Suprapubic skin (tissue), 4 donors: ENCODE results near the gene OVOL2. TPM values are rescaled to one million over a fixed set of nuclear protein-coding genes. Genes with fewer than 3 reads are reported as not detected.

ENCODE experiments used
- DNase-seq, 2 donors: peaks; one replicate each; pipeline ENCODE4 v3.0.0-alpha.2; 2019; ENCODE audit warnings: low spot score in 2 of 2
- H3K27ac ChIP-seq: fragments of 200-600 bp; sonication (generic); one replicate; pipeline ENCODE4 v1.5.1; 2019
- H3K27me3 ChIP-seq: fragments of 200-600 bp; sonication (generic); one replicate; pipeline ENCODE4 v1.5.1; 2019
- H3K36me3 ChIP-seq: fragments of 200-600 bp; sonication (generic); one replicate; pipeline ENCODE4 v1.5.1; 2019
- H3K4me1 ChIP-seq: fragments of 200-600 bp; sonication (generic); one replicate; pipeline ENCODE4 v1.5.1; 2019
- H3K4me3 ChIP-seq: fragments of 200-600 bp; sonication (generic); one replicate; pipeline ENCODE4 v1.5.1; 2019; ENCODE audit warnings: mild to moderate bottlenecking
- H3K9me3 ChIP-seq: fragments of 200-600 bp; sonication (generic); one replicate; pipeline ENCODE4 v1.5.1; 2019
- CTCF ChIP-seq, 2 donors: fragments of 200-600 bp in 1 of 2; fragments of 450-650 bp in 1 of 2; sonication (generic) in 1 of 2; IDR thresholded peaks; one replicate each; pipeline ENCODE4 v1.5.1; 2016 to 2019; ENCODE audit warnings: antibody characterized with exemption in 2 of 2, mild to moderate bottlenecking in 1 of 2, moderate library complexity in 1 of 2
- EP300 ChIP-seq: sonication (generic); formaldehyde crosslinking; IDR thresholded peaks from one replicate; pipeline ENCODE4 v1.6.1; 2017; ENCODE audit warnings: antibody characterized with exemption
- POLR2A ChIP-seq, 2 donors: fragments of 450-650 bp; IDR thresholded peaks; one replicate each; pipeline ENCODE4 v1.6.1; 2017; ENCODE audit warnings: antibody characterized with exemption in 2 of 2, mild to moderate bottlenecking in 2 of 2, moderate library complexity in 2 of 2
- POLR2AphosphoS5 ChIP-seq, 3 donors: sonication (generic); formaldehyde crosslinking; IDR thresholded peaks; one replicate each; pipeline ENCODE4 v1.6.1; 2017; ENCODE audit warnings: antibody characterized with exemption in 3 of 3
- WGBS: methylation state at CpG from one replicate; pipeline ENCODE4 v1.1.5; 2018; 5-methylcytosine and 5-hydroxymethylcytosine counted together
- total RNA-seq, 4 donors: library from RNA; depleted of rRNA; stranded (reverse); fragments of >200 nt; gene quantifications; one replicate each; pipeline ENCODE4 v1.1.0, GENCODE V29; 2016

Gene OVOL2
- total RNA-seq, 4 donors from 2014 or later, result 16.9 to 53.8 (median 24.8) TPM

GRCh38 chr20:18024606-18025127 lies 33.0 kb downstream of the OVOL2 start:
- DNase-seq, result no peak
- TF ChIP-seq POLR2AphosphoS5 (IDR thresholded peaks at IDR 0.05) (no peak), EP300 (no peak), CTCF (IDR thresholded peaks at IDR 0.05) (no peak), POLR2A (IDR thresholded peaks at IDR 0.05) (no peak)
- H3K4me3 ChIP-seq, result no peak overlapping the region
- H3K9me3 ChIP-seq, result no peaks in the 10 kb centered on the region
- H3K4me1 ChIP-seq, result no peaks in the 10 kb centered on the region
- H3K27me3 ChIP-seq, result no peaks in the 10 kb centered on the region
- H3K36me3 ChIP-seq, result peaks cover 21% of the 10 kb centered on the region
- WGBS, result 78% methylated on average over 15 of the region's 15 CpGs
- H3K27ac ChIP-seq, result no peak overlapping the region

GRCh38 chr20:18020931-18021330 lies 36.8 kb downstream of the OVOL2 start:
- Histone ChIP-seq H3K36me3 (peaks cover 21% of the 10 kb centered on the region), H3K27ac (no peak overlapping the region), H3K27me3 (no peaks in the 10 kb centered on the region), H3K4me1 (no peaks in the 10 kb centered on the region), H3K4me3 (no peak overlapping the region), H3K9me3 (no peaks in the 10 kb centered on the region)
- WGBS, result 87% methylated on average over 6 of the region's 7 CpGs
- DNase-seq, result no peak
- no peak for TF ChIP-seq CTCF (IDR thresholded peaks at IDR 0.05)
- TF ChIP-seq POLR2A (IDR thresholded peaks at IDR 0.05), result no peak
- TF ChIP-seq EP300, result no peak
- TF ChIP-seq POLR2AphosphoS5 (IDR thresholded peaks at IDR 0.05), result no peak

GRCh38 chr20:18019068-18019467 lies 38.6 kb downstream of the OVOL2 start:
- no peak for TF ChIP-seq POLR2AphosphoS5 (IDR thresholded peaks at IDR 0.05)
- no peak for TF ChIP-seq EP300
- TF ChIP-seq POLR2A (IDR thresholded peaks at IDR 0.05), result no peak
- no peak for TF ChIP-seq CTCF (IDR thresholded peaks at IDR 0.05)
- H3K27me3 ChIP-seq, result no peaks in the 10 kb centered on the region
- H3K9me3 ChIP-seq, result no peaks in the 10 kb centered on the region
- 33% methylated on average over 1 of the region's 1 CpG for WGBS
- H3K4me3 ChIP-seq, result no peak overlapping the region
- H3K36me3 ChIP-seq, result peaks cover 21% of the 10 kb centered on the region
- H3K4me1 ChIP-seq, result no peaks in the 10 kb centered on the region
- no peak overlapping the region for H3K27ac ChIP-seq
- DNase-seq, result no peak

GRCh38 chr20:18018100-18018499 lies 39.6 kb downstream of the OVOL2 start:
- no peak for DNase-seq
- no peak overlapping the region for H3K4me3 ChIP-seq
- H3K4me1 ChIP-seq, result no peaks in the 10 kb centered on the region
- TF ChIP-seq EP300 (no peak), POLR2AphosphoS5 (IDR thresholded peaks at IDR 0.05) (no peak), CTCF (IDR thresholded peaks at IDR 0.05) (no peak), POLR2A (IDR thresholded peaks at IDR 0.05) (no peak)
- peaks cover 13% of the 10 kb centered on the region for H3K36me3 ChIP-seq
- H3K9me3 ChIP-seq, result no peaks in the 10 kb centered on the region
- no peaks in the 10 kb centered on the region for H3K27me3 ChIP-seq
- no peak overlapping the region for H3K27ac ChIP-seq
- WGBS, result 84% methylated on average over 10 of the region's 10 CpGs

GRCh38 chr20:18016772-18017171 lies 40.9 kb downstream of the OVOL2 start:
- Histone ChIP-seq H3K27ac (no peak overlapping the region), H3K36me3 (peaks cover 9% of the 10 kb centered on the region), H3K9me3 (no peaks in the 10 kb centered on the region), H3K4me1 (no peaks in the 10 kb centered on the region), H3K4me3 (no peak overlapping the region), H3K27me3 (no peaks in the 10 kb centered on the region)
- no peak for DNase-seq
- 75% methylated on average over 3 of the region's 3 CpGs for WGBS
- no peak for TF ChIP-seq CTCF (IDR thresholded peaks at IDR 0.05)
- TF ChIP-seq POLR2A (IDR thresholded peaks at IDR 0.05), result no peak
- no peak for TF ChIP-seq POLR2AphosphoS5 (IDR thresholded peaks at IDR 0.05)
- TF ChIP-seq EP300, result no peak
